Measurements from ENCODE around the gene CAPN9. TPM values are rescaled to one million over a fixed set of nuclear protein-coding genes. Genes with fewer than 3 reads are reported as not detected.
A peak's percentile ranks its signal among the peaks of the same experiment; 100 is the strongest.

Gene CAPN9
- polyA plus RNA-seq, 1 donor, result 13.5 TPM

DNA sequence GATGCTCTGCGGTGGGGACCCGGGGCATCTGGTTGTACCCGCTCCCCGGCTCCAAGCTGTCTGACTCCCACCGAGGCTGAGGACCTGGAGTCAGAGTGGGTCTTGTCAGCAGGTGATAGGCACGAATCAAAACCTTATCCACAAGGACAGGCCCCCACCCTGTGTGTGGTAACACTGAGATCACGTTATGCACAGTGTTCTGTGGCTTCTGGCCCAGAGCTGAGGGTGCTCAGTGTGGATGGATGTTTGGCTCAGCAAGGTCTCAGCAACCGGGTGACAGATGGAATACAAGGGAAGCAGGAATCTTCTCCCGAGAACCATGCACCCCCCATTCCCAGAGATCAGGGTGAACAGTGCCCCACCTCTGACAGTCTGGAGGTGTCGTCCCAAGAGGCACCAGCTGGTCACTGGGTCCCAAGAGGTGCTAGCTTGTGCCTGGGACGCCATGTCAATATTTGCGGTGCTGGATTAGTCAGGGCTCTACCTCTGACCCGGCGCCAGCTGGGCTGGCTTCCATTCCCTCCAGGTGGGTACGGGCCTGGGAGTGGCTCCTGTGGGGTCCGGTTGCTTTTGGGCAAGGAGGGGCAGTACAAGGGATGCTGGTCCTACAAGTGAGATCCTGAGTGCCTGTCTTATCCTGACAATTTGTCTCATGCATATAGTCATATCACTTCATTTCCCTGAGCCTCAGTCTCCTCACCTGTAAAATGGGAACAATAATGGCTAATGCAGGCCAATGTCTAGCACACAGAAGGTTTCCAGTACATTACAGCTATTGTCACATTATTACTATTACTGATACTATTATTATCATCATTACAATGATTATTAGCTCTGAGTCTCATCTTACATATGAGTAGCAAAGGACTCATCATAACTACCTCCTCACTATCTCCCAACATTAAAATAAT is 957 bp downstream of the CAPN9 start:
- Histone ChIP-seq H3K27ac (ENCODE audit: low read length) (peak overlapping the region; percentile 58), H3K9me3 (ENCODE audit: control insufficient read depth, low read depth, low read length) (no peaks in the 10 kb centered on the region), H3K27me3 (ENCODE audit: control insufficient read depth, insufficient read depth, low read length) (no peaks in the 10 kb centered on the region), H3K36me3 (ENCODE audit: control insufficient read depth, insufficient read depth, low read length) (no peaks in the 10 kb centered on the region), H3K4me1 (ENCODE audit: control insufficient read depth, insufficient read depth, low read length) (peaks cover 34% of the 10 kb centered on the region), H3K4me3 (ENCODE audit: low read length) (peak overlapping the region; percentile 9)
- peak in 1 of 2 donors; percentile 48 for DNase-seq
- WGBS (ENCODE audit: insufficient coverage, low lambda C conversion rate), result no CpG with 5 or more reads among the region's 16 CpGs

GRCh38 chr1:230749150-230749549 is 2.0 kb downstream of the CAPN9 start:
- H3K36me3 ChIP-seq (ENCODE audit: control insufficient read depth, insufficient read depth, low read length), result no peaks in the 10 kb centered on the region
- no peak overlapping the region for H3K27ac ChIP-seq (ENCODE audit: low read length)
- no peak for DNase-seq
- H3K27me3 ChIP-seq (ENCODE audit: control insufficient read depth, insufficient read depth, low read length), result no peaks in the 10 kb centered on the region
- no peak overlapping the region for H3K4me3 ChIP-seq (ENCODE audit: low read length)
- peaks cover 34% of the 10 kb centered on the region for H3K4me1 ChIP-seq (ENCODE audit: control insufficient read depth, insufficient read depth, low read length)
- no peaks in the 10 kb centered on the region for H3K9me3 ChIP-seq (ENCODE audit: control insufficient read depth, low read depth, low read length)
- whole genome bisulfite sequencing (ENCODE audit: insufficient coverage, low lambda C conversion rate), result no CpG with 5 or more reads among the region's 12 CpGs

- WGBS (ENCODE audit: insufficient coverage, low lambda C conversion rate), result no CpG with 5 or more reads among the region's 3 CpGs
- H3K27me3 ChIP-seq (ENCODE audit: control insufficient read depth, insufficient read depth, low read length), result no peaks in the 10 kb centered on the region
- no peaks in the 10 kb centered on the region for H3K9me3 ChIP-seq (ENCODE audit: control insufficient read depth, low read depth, low read length)
- no peaks in the 10 kb centered on the region for H3K36me3 ChIP-seq (ENCODE audit: control insufficient read depth, insufficient read depth, low read length)
- no peak overlapping the region for H3K4me3 ChIP-seq (ENCODE audit: low read length)
- H3K4me1 ChIP-seq (ENCODE audit: control insufficient read depth, insufficient read depth, low read length), result peaks cover 34% of the 10 kb centered on the region
- DNase-seq, result no peak
- H3K27ac ChIP-seq (ENCODE audit: low read length), result no peak overlapping the region
Measured at GRCh38 chr1:230749635-230750034, 2.4 kb downstream of the CAPN9 start.

GRCh38 chr1:230750576-230750975 is 3.4 kb downstream of the CAPN9 start:
- Histone ChIP-seq H3K36me3 (ENCODE audit: control insufficient read depth, insufficient read depth, low read length) (no peaks in the 10 kb centered on the region), H3K27ac (ENCODE audit: low read length) (no peak overlapping the region), H3K9me3 (ENCODE audit: control insufficient read depth, low read depth, low read length) (no peaks in the 10 kb centered on the region), H3K4me1 (ENCODE audit: control insufficient read depth, insufficient read depth, low read length) (peaks cover 32% of the 10 kb centered on the region), H3K27me3 (ENCODE audit: control insufficient read depth, insufficient read depth, low read length) (no peaks in the 10 kb centered on the region), H3K4me3 (ENCODE audit: low read length) (no peak overlapping the region)
- WGBS (ENCODE audit: insufficient coverage, low lambda C conversion rate), result no CpG with 5 or more reads among the region's 5 CpGs
- peak; percentile 26 to 56 for DNase-seq

DNA sequence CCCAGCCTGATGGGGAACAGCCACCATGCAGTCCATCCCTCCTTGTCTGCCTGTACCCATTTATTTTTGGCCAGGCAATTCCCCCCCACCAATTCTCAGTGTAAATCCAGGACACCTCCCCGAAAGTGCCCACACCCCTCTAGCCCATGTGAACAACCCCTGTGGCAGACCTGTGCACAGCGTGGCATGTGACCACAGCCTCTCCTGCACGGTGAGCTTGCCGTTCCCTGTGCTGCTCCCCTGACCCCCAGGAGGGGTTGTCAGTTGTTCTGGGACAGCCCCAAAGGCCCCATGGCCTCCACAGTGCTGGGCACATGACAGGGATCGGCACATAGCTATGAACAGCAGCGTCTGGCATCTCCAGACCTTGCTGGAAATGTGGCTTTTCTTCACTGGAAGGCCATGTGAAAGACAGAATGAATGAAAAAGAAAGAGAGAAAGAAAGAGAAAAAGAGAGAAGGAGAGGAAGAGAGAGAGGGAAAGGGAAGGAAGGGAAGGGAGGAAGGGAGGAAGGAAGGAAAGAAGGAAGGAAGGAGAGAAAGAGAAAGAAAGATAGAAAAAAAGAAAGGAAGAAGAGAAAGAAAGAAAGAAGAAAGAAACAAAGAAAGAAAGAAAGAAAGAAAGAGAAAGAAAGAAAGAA is 3.9 kb downstream of the CAPN9 start:
- WGBS (ENCODE audit: insufficient coverage, low lambda C conversion rate), result no CpG with 5 or more reads among the region's 6 CpGs
- Histone ChIP-seq H3K36me3 (ENCODE audit: control insufficient read depth, insufficient read depth, low read length) (no peaks in the 10 kb centered on the region), H3K9me3 (ENCODE audit: control insufficient read depth, low read depth, low read length) (no peaks in the 10 kb centered on the region), H3K27ac (ENCODE audit: low read length) (peak overlapping the region; percentile 25), H3K4me3 (ENCODE audit: low read length) (no peak overlapping the region), H3K27me3 (ENCODE audit: control insufficient read depth, insufficient read depth, low read length) (no peaks in the 10 kb centered on the region), H3K4me1 (ENCODE audit: control insufficient read depth, insufficient read depth, low read length) (peaks cover 32% of the 10 kb centered on the region)
- DNase-seq, result peak in 1 of 2 donors; percentile 48

DNA sequence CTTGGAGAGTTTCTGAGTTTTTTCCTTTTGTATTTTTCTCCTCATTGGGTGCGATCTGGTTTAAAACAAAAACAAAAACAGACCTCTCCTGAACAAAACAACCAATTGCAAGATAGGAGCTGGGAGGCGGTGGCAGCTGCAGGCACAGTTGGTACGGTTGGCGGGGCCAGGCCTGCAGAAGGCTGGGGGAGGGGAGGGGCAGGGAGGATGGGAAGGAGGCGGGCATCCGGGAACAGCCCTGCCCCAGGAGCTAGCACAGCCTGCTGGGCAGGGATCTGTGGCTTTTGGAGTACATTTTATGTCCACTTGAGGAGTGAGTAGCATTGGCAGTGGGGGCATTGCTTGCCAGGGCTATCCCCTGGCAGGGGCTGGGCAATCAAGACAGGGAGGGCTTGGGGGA is 5.2 kb downstream of the CAPN9 start:
- peaks cover 25% of the 10 kb centered on the region for H3K4me1 ChIP-seq (ENCODE audit: control insufficient read depth, insufficient read depth, low read length)
- no peak overlapping the region for H3K4me3 ChIP-seq (ENCODE audit: low read length)
- H3K27ac ChIP-seq (ENCODE audit: low read length), result no peak overlapping the region
- whole genome bisulfite sequencing (ENCODE audit: insufficient coverage, low lambda C conversion rate), result no CpG with 5 or more reads among the region's 6 CpGs
- no peaks in the 10 kb centered on the region for H3K36me3 ChIP-seq (ENCODE audit: control insufficient read depth, insufficient read depth, low read length)
- H3K9me3 ChIP-seq (ENCODE audit: control insufficient read depth, low read depth, low read length), result no peaks in the 10 kb centered on the region
- H3K27me3 ChIP-seq (ENCODE audit: control insufficient read depth, insufficient read depth, low read length), result no peaks in the 10 kb centered on the region
- DNase-seq, result peak in 1 of 2 donors; percentile 42

DNA sequence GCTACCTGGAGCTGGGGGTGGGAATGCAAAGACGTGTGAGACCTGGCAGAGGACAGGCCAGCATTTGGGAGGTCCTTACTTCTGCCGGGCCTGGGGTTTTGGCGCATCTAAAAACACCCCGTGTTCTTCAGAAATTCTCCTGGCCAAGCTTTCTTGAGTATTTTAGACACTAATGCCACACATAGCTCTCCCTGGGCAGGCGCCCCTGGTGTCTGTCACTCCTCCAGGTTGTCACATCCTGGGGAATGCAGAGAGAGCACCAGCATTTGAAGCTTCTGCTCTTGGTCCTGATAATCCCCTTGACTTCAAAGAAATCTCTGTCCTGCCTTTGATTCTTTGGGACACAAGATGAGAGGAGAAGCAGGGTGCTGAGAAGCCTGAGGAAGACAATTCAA is 6.0 kb downstream of the CAPN9 start:
- no peak for DNase-seq
- no peaks in the 10 kb centered on the region for H3K27me3 ChIP-seq (ENCODE audit: control insufficient read depth, insufficient read depth, low read length)
- no peaks in the 10 kb centered on the region for H3K9me3 ChIP-seq (ENCODE audit: control insufficient read depth, low read depth, low read length)
- no peak overlapping the region for H3K27ac ChIP-seq (ENCODE audit: low read length)
- WGBS (ENCODE audit: insufficient coverage, low lambda C conversion rate), result no CpG with 5 or more reads among the region's 5 CpGs
- no peaks in the 10 kb centered on the region for H3K36me3 ChIP-seq (ENCODE audit: control insufficient read depth, insufficient read depth, low read length)
- no peak overlapping the region for H3K4me3 ChIP-seq (ENCODE audit: low read length)
- peaks cover 18% of the 10 kb centered on the region for H3K4me1 ChIP-seq (ENCODE audit: control insufficient read depth, insufficient read depth, low read length)

GRCh38 chr1:230753586-230754251 is 6.5 kb downstream of the CAPN9 start:
- peaks cover 18% of the 10 kb centered on the region for H3K4me1 ChIP-seq (ENCODE audit: control insufficient read depth, insufficient read depth, low read length)
- WGBS (ENCODE audit: insufficient coverage, low lambda C conversion rate), result no CpG with 5 or more reads among the region's 24 CpGs
- H3K27ac ChIP-seq (ENCODE audit: low read length), result no peak overlapping the region
- H3K4me3 ChIP-seq (ENCODE audit: low read length), result no peak overlapping the region
- peak in 1 of 2 donors; percentile 83 for DNase-seq
- H3K27me3 ChIP-seq (ENCODE audit: control insufficient read depth, insufficient read depth, low read length), result no peaks in the 10 kb centered on the region
- no peaks in the 10 kb centered on the region for H3K9me3 ChIP-seq (ENCODE audit: control insufficient read depth, low read depth, low read length)
- H3K36me3 ChIP-seq (ENCODE audit: control insufficient read depth, insufficient read depth, low read length), result no peaks in the 10 kb centered on the region

DNA sequence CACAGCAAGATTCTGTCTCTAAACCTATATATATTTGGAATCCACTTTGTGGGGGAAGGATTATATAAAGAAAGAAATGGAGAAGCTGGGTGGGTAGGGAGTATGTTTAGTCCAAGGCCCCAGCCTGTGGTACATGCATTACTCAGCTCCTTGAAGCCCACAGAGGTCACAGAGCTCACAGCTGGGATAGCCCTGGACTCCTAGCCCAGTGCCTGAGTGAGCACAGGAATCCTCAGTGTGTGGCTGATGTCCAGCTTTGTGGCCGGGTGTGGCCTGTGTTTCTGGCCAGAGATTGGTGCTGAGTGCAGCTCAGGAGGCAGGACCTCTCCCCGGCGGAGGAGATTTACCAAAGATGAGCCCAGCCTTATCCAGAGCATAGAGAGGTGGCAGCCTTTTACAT is 7.6 kb downstream of the CAPN9 start:
- no CpG with 5 or more reads among the region's 3 CpGs for whole genome bisulfite sequencing (ENCODE audit: insufficient coverage, low lambda C conversion rate)

GRCh38 chr1:230757856-230758708 is 10.9 kb downstream of the CAPN9 start:
- H3K9me3 ChIP-seq (ENCODE audit: control insufficient read depth, low read depth, low read length), result no peaks in the 10 kb centered on the region
- no peaks in the 10 kb centered on the region for H3K27me3 ChIP-seq (ENCODE audit: control insufficient read depth, insufficient read depth, low read length)
- no peak for DNase-seq
- no peaks in the 10 kb centered on the region for H3K4me1 ChIP-seq (ENCODE audit: control insufficient read depth, insufficient read depth, low read length)
- H3K36me3 ChIP-seq (ENCODE audit: control insufficient read depth, insufficient read depth, low read length), result no peaks in the 10 kb centered on the region
- WGBS (ENCODE audit: insufficient coverage, low lambda C conversion rate), result no CpG with 5 or more reads among the region's 16 CpGs
- H3K27ac ChIP-seq (ENCODE audit: low read length), result no peak overlapping the region
- H3K4me3 ChIP-seq (ENCODE audit: low read length), result no peak overlapping the region

More for the DNA sequence above, 7.6 kb downstream of the CAPN9 start:
- no peak for DNase-seq
- Histone ChIP-seq H3K27me3 (ENCODE audit: control insufficient read depth, insufficient read depth, low read length) (no peaks in the 10 kb centered on the region), H3K27ac (ENCODE audit: low read length) (no peak overlapping the region), H3K4me1 (ENCODE audit: control insufficient read depth, insufficient read depth, low read length) (peaks cover 18% of the 10 kb centered on the region), H3K9me3 (ENCODE audit: control insufficient read depth, low read depth, low read length) (no peaks in the 10 kb centered on the region), H3K36me3 (ENCODE audit: control insufficient read depth, insufficient read depth, low read length) (no peaks in the 10 kb centered on the region), H3K4me3 (ENCODE audit: low read length) (no peak overlapping the region)

Data from large intestine (tissue), 3 donors.